Skeletal muscle cell (primary cell): Measurements from ENCODE around the gene TMEM145.
"Not testable (repeated sequence)": the region's sequence is repeated elsewhere in the genome, so short reads cannot be mapped to it uniquely, and the experiment has no call there.

Experiments used
- DNase-seq: peaks from one replicate; pipeline ENCODE4 v3.0.0-alpha.2; 2010; ENCODE audit warnings: low read depth
- H3K4me3 ChIP-seq: 2 replicates; pipeline ENCODE4 v1.5.1; 2011; ENCODE audit warnings: low read depth, mild to moderate bottlenecking, control low read depth, low read length, moderate library complexity

Gene TMEM145

GRCh38 chr19:42313096-42313839, at the start of gene TMEM145:
Gene TMEM145, plus strand, starts transcription at chr19:42313309. Its CDS starts 68 bp downstream, at chr19:42313377.
- H3K4me3 ChIP-seq: peak within 1 kb of the TSS; percentile 57
- DNase-seq: no peak

GRCh38 chr19:42266105-42266504, 47.0 kb upstream of the TMEM145 start:
- DNase-seq, H3K4me3 ChIP-seq: not testable (repeated sequence)

- not testable (repeated sequence) for H3K4me3 ChIP-seq
Observed at GRCh38 chr19:42266928-42267603, 46.0 kb upstream of the TMEM145 start.

GRCh38 chr19:42267644-42268141, 45.4 kb upstream of the TMEM145 start:
- DNase-seq: no peak
- peak overlapping the region; percentile 71 for H3K4me3 ChIP-seq

More at GRCh38 chr19:42266928-42267603, 46.0 kb upstream of the TMEM145 start:
- DNase-seq: not testable (repeated sequence)

- DNase-seq: peak; percentile 97
- H3K4me3 ChIP-seq: peak overlapping the region; percentile 71
Observed at GRCh38 chr19:42268142-42268703, 44.9 kb upstream of the TMEM145 start.

- peak within 1 kb of the TSS; percentile 71 for H3K4me3 ChIP-seq
- DNase-seq: peak; percentile 100
Observed at GRCh38 chr19:42268704-42269477, 44.2 kb upstream of the TMEM145 start, which contains the start of gene CIC. Gene CIC, plus strand, starts transcription at chr19:42269252. Its CDS starts 2,532 bp downstream, at chr19:42271784.

- H3K4me3 ChIP-seq: peak overlapping the region; percentile 66
- DNase-seq: no peak
Observed at GRCh38 chr19:42269478-42270345, 43.4 kb upstream of the TMEM145 start.

GRCh38 chr19:42270346-42271044, 42.6 kb upstream of the TMEM145 start:
- peak overlapping the region; percentile 66 for H3K4me3 ChIP-seq
- no peak for DNase-seq

GRCh38 chr19:42271045-42271419, 42.1 kb upstream of the TMEM145 start:
- DNase-seq: no peak
- H3K4me3 ChIP-seq: peak overlapping the region; percentile 66

GRCh38 chr19:42271861-42272534, 41.1 kb upstream of the TMEM145 start:
- no peak for DNase-seq

GRCh38 chr19:42272535-42272897, 40.6 kb upstream of the TMEM145 start:
- DNase-seq: no peak
- H3K4me3 ChIP-seq: no peak overlapping the region

More at GRCh38 chr19:42271861-42272534, 41.1 kb upstream of the TMEM145 start:
- no peak overlapping the region for H3K4me3 ChIP-seq

GRCh38 chr19:42272989-42273406, 40.1 kb upstream of the TMEM145 start:
- DNase-seq: no peak
- no peak overlapping the region for H3K4me3 ChIP-seq

- no peak overlapping the region for H3K4me3 ChIP-seq
- DNase-seq: no peak
Observed at GRCh38 chr19:42273407-42274064, 39.6 kb upstream of the TMEM145 start.

- no peak for DNase-seq
- H3K4me3 ChIP-seq: no peak overlapping the region
Observed at GRCh38 chr19:42274065-42274682, 38.9 kb upstream of the TMEM145 start.

- no peak for DNase-seq
Observed at GRCh38 chr19:42275103-42275502, 38.0 kb upstream of the TMEM145 start.

GRCh38 chr19:42275517-42275916, 37.6 kb upstream of the TMEM145 start:
- H3K4me3 ChIP-seq: no peak overlapping the region

More at GRCh38 chr19:42275103-42275502, 38.0 kb upstream of the TMEM145 start:
- H3K4me3 ChIP-seq: no peak overlapping the region

More at GRCh38 chr19:42275517-42275916, 37.6 kb upstream of the TMEM145 start:
- no peak for DNase-seq
